ENCODE data around the gene ARHGEF38.

Gene ARHGEF38

GRCh38 chr4:105633241-105633640 lies 80.8 kb downstream of the ARHGEF38 start:
- no peaks in the 10 kb centered on the region; the same call in 1 of the 2 replicates for H3K4me1 ChIP-seq (ENCODE audit: insufficient read depth, low read length)
- H3K27me3 ChIP-seq (ENCODE audit: insufficient read depth, low read length), result no peaks in the 10 kb centered on the region
- no peaks in the 10 kb centered on the region for H3K9me3 ChIP-seq (ENCODE audit: insufficient read depth, low read depth, low read length)
- H3K36me3 ChIP-seq (ENCODE audit: insufficient read depth, low read depth, low read length), result no peaks in the 10 kb centered on the region
- H3K27ac ChIP-seq (ENCODE audit: low read length), result no peak overlapping the region
- H3K9ac ChIP-seq (ENCODE audit: low read depth, low read length), result no peak overlapping the region
- no peak overlapping the region for H3K4me3 ChIP-seq (ENCODE audit: low read length)

- Histone ChIP-seq H3K4me1 (ENCODE audit: insufficient read depth, low read length) (no peaks in the 10 kb centered on the region; the same call in 1 of the 2 replicates), H3K9ac (ENCODE audit: low read depth, low read length) (no peak overlapping the region), H3K27me3 (ENCODE audit: insufficient read depth, low read length) (no peaks in the 10 kb centered on the region), H3K36me3 (ENCODE audit: insufficient read depth, low read depth, low read length) (no peaks in the 10 kb centered on the region), H3K4me3 (ENCODE audit: low read length) (no peak overlapping the region), H3K27ac (ENCODE audit: low read length) (no peak overlapping the region), H3K9me3 (ENCODE audit: insufficient read depth, low read depth, low read length) (no peaks in the 10 kb centered on the region)
Observed at GRCh38 chr4:105634402-105635080, 82.1 kb downstream of the ARHGEF38 start.

GRCh38 chr4:105637408-105638176 lies 85.2 kb downstream of the ARHGEF38 start:
- H3K9ac ChIP-seq (ENCODE audit: low read depth, low read length), result no peak overlapping the region
- H3K4me3 ChIP-seq (ENCODE audit: low read length), result no peak overlapping the region
- no peaks in the 10 kb centered on the region for H3K27me3 ChIP-seq (ENCODE audit: insufficient read depth, low read length)
- no peaks in the 10 kb centered on the region; the same call in 1 of the 2 replicates for H3K4me1 ChIP-seq (ENCODE audit: insufficient read depth, low read length)
- no peaks in the 10 kb centered on the region for H3K36me3 ChIP-seq (ENCODE audit: insufficient read depth, low read depth, low read length)
- H3K27ac ChIP-seq (ENCODE audit: low read length), result no peak overlapping the region
- no peaks in the 10 kb centered on the region for H3K9me3 ChIP-seq (ENCODE audit: insufficient read depth, low read depth, low read length)

GRCh38 chr4:105641845-105642244 lies 89.4 kb downstream of the ARHGEF38 start:
- no peak overlapping the region for H3K9ac ChIP-seq (ENCODE audit: low read depth, low read length)
- no peaks in the 10 kb centered on the region for H3K9me3 ChIP-seq (ENCODE audit: insufficient read depth, low read depth, low read length)
- H3K4me3 ChIP-seq (ENCODE audit: low read length), result no peak overlapping the region
- H3K36me3 ChIP-seq (ENCODE audit: insufficient read depth, low read depth, low read length), result no peaks in the 10 kb centered on the region
- no peaks in the 10 kb centered on the region for H3K27me3 ChIP-seq (ENCODE audit: insufficient read depth, low read length)
- no peaks in the 10 kb centered on the region; the same call in 1 of the 2 replicates for H3K4me1 ChIP-seq (ENCODE audit: insufficient read depth, low read length)
- H3K27ac ChIP-seq (ENCODE audit: low read length), result no peak overlapping the region

GRCh38 chr4:105644257-105644656 lies 91.8 kb downstream of the ARHGEF38 start:
- no peak overlapping the region for H3K9ac ChIP-seq (ENCODE audit: low read depth, low read length)
- H3K27me3 ChIP-seq (ENCODE audit: insufficient read depth, low read length), result no peaks in the 10 kb centered on the region
- H3K9me3 ChIP-seq (ENCODE audit: insufficient read depth, low read depth, low read length), result no peaks in the 10 kb centered on the region
- no peak overlapping the region for H3K4me3 ChIP-seq (ENCODE audit: low read length)
- H3K36me3 ChIP-seq (ENCODE audit: insufficient read depth, low read depth, low read length), result no peaks in the 10 kb centered on the region
- no peaks in the 10 kb centered on the region for H3K4me1 ChIP-seq (ENCODE audit: insufficient read depth, low read length)
- no peak overlapping the region for H3K27ac ChIP-seq (ENCODE audit: low read length)

GRCh38 chr4:105645440-105645839 lies 93.0 kb downstream of the ARHGEF38 start:
- no peaks in the 10 kb centered on the region for H3K36me3 ChIP-seq (ENCODE audit: insufficient read depth, low read depth, low read length)
- H3K27ac ChIP-seq (ENCODE audit: low read length), result no peak overlapping the region

GRCh38 chr4:105650190-105650589 lies 97.8 kb downstream of the ARHGEF38 start:
- Histone ChIP-seq H3K27ac (ENCODE audit: low read length) (no peak overlapping the region), H3K4me1 (ENCODE audit: insufficient read depth, low read length) (no peaks in the 10 kb centered on the region), H3K9me3 (ENCODE audit: insufficient read depth, low read depth, low read length) (no peaks in the 10 kb centered on the region), H3K27me3 (ENCODE audit: insufficient read depth, low read length) (no peaks in the 10 kb centered on the region), H3K9ac (ENCODE audit: low read depth, low read length) (no peak overlapping the region), H3K36me3 (ENCODE audit: insufficient read depth, low read depth, low read length) (no peaks in the 10 kb centered on the region), H3K4me3 (ENCODE audit: low read length) (no peak overlapping the region)

More at GRCh38 chr4:105645440-105645839, 93.0 kb downstream of the ARHGEF38 start:
- no peak overlapping the region for H3K4me3 ChIP-seq (ENCODE audit: low read length)
- no peak overlapping the region for H3K9ac ChIP-seq (ENCODE audit: low read depth, low read length)
- no peaks in the 10 kb centered on the region for H3K4me1 ChIP-seq (ENCODE audit: insufficient read depth, low read length)
- H3K9me3 ChIP-seq (ENCODE audit: insufficient read depth, low read depth, low read length), result no peaks in the 10 kb centered on the region
- no peaks in the 10 kb centered on the region for H3K27me3 ChIP-seq (ENCODE audit: insufficient read depth, low read length)

GRCh38 chr4:105651884-105652283 lies 99.5 kb downstream of the ARHGEF38 start:
- Histone ChIP-seq H3K9me3 (ENCODE audit: insufficient read depth, low read depth, low read length) (no peaks in the 10 kb centered on the region), H3K36me3 (ENCODE audit: insufficient read depth, low read depth, low read length) (no peaks in the 10 kb centered on the region)

GRCh38 chr4:105652286-105652888 lies 100.0 kb downstream of the ARHGEF38 start:
- Histone ChIP-seq H3K9me3 (ENCODE audit: insufficient read depth, low read depth, low read length) (no peaks in the 10 kb centered on the region), H3K4me3 (ENCODE audit: low read length) (no peak overlapping the region), H3K9ac (ENCODE audit: low read depth, low read length) (no peak overlapping the region), H3K27ac (ENCODE audit: low read length) (no peak overlapping the region), H3K27me3 (ENCODE audit: insufficient read depth, low read length) (no peaks in the 10 kb centered on the region), H3K36me3 (ENCODE audit: insufficient read depth, low read depth, low read length) (no peaks in the 10 kb centered on the region), H3K4me1 (ENCODE audit: insufficient read depth, low read length) (no peaks in the 10 kb centered on the region)

More at GRCh38 chr4:105651884-105652283, 99.5 kb downstream of the ARHGEF38 start:
- no peak overlapping the region for H3K27ac ChIP-seq (ENCODE audit: low read length)
- no peaks in the 10 kb centered on the region for H3K4me1 ChIP-seq (ENCODE audit: insufficient read depth, low read length)
- no peak overlapping the region for H3K9ac ChIP-seq (ENCODE audit: low read depth, low read length)
- no peaks in the 10 kb centered on the region for H3K27me3 ChIP-seq (ENCODE audit: insufficient read depth, low read length)
- H3K4me3 ChIP-seq (ENCODE audit: low read length), result no peak overlapping the region

- no peaks in the 10 kb centered on the region for H3K27me3 ChIP-seq (ENCODE audit: insufficient read depth, low read length)
- no peak overlapping the region for H3K27ac ChIP-seq (ENCODE audit: low read length)
- H3K36me3 ChIP-seq (ENCODE audit: insufficient read depth, low read depth, low read length), result no peaks in the 10 kb centered on the region
- H3K4me1 ChIP-seq (ENCODE audit: insufficient read depth, low read length), result no peaks in the 10 kb centered on the region
- no peak overlapping the region for H3K4me3 ChIP-seq (ENCODE audit: low read length)
- H3K9ac ChIP-seq (ENCODE audit: low read depth, low read length), result no peak overlapping the region
- H3K9me3 ChIP-seq (ENCODE audit: insufficient read depth, low read depth, low read length), result no peaks in the 10 kb centered on the region
Observed at GRCh38 chr4:105657117-105657765, 104.8 kb downstream of the ARHGEF38 start.

GRCh38 chr4:105659190-105659589 lies 106.8 kb downstream of the ARHGEF38 start:
- no peaks in the 10 kb centered on the region for H3K9me3 ChIP-seq (ENCODE audit: insufficient read depth, low read depth, low read length)
- H3K27me3 ChIP-seq (ENCODE audit: insufficient read depth, low read length), result no peaks in the 10 kb centered on the region
- no peak overlapping the region for H3K27ac ChIP-seq (ENCODE audit: low read length)
- no peaks in the 10 kb centered on the region for H3K4me1 ChIP-seq (ENCODE audit: insufficient read depth, low read length)
- no peak overlapping the region for H3K4me3 ChIP-seq (ENCODE audit: low read length)
- H3K9ac ChIP-seq (ENCODE audit: low read depth, low read length), result no peak overlapping the region
- H3K36me3 ChIP-seq (ENCODE audit: insufficient read depth, low read depth, low read length), result no peaks in the 10 kb centered on the region

Measured in iPS-20b (cell line).